AG09309 (cell line): Measurements from ENCODE around the gene SLF2.
"Not testable (repeated sequence)": the region's sequence is repeated elsewhere in the genome, so short reads cannot be mapped to it uniquely, and the experiment has no call there.

Experiments
- DNase-seq: peaks from one replicate; pipeline ENCODE4 v3.0.0-alpha.2; 2010; ENCODE audit warnings: low read depth
- H3K4me3 ChIP-seq: 2 replicates; pipeline ENCODE4 v1.5.1; 2011; ENCODE audit warnings: mild to moderate bottlenecking, low read depth, low read length, moderate library complexity; ENCODE audit not compliant: control insufficient read depth
- TF ChIP-seq, protein P1 (sequence below): IDR thresholded peaks from 2 replicates; pipeline ENCODE4 v1.5.1; 2011; ENCODE audit warnings: mild to moderate bottlenecking, low read depth, low read length, inconsistent platforms; ENCODE audit not compliant: insufficient read depth, control insufficient read depth; ENCODE audit errors: missing control alignments

Gene SLF2

DNA sequence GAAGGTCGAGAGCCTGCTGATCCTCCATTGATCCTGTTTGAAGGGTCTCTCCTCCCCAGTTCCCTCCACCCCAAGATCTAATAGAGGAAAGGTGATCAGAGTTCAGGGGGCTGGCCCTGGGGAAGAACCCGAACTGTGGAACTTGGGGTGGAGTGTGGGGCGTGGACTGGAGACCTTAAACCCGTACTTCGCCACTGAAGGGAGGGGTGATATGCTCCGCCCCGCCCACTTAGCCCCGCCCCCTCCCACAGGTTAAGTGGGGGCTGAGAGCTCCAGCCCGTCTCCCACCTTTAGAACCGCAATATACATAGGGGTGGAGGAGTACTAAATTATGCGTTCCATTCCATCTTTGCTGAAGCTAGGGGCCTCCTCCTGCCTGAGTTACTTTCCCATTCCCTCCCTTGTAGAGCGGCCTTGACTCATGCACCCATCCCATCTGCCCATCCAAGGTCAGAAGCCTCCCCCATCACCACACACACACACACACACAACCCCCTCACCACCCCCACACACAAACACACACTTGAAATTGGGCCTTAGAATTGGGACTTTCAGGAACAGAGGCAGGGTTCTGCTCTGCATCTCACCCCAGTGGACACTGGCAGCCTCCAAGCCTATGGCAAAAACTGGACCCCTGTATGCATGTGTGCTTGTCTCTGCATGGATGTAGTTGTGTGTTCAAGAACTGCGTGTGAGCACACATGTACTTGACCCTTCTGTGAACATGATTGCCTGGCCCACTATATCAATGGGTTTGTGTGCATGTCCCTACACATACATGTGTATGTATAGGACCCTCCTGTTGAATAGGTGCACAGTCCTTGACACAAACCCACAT, 57.5 kb downstream of the SLF2 start:
- DNase-seq = no peak
- TF ChIP-seq, protein P1, sequence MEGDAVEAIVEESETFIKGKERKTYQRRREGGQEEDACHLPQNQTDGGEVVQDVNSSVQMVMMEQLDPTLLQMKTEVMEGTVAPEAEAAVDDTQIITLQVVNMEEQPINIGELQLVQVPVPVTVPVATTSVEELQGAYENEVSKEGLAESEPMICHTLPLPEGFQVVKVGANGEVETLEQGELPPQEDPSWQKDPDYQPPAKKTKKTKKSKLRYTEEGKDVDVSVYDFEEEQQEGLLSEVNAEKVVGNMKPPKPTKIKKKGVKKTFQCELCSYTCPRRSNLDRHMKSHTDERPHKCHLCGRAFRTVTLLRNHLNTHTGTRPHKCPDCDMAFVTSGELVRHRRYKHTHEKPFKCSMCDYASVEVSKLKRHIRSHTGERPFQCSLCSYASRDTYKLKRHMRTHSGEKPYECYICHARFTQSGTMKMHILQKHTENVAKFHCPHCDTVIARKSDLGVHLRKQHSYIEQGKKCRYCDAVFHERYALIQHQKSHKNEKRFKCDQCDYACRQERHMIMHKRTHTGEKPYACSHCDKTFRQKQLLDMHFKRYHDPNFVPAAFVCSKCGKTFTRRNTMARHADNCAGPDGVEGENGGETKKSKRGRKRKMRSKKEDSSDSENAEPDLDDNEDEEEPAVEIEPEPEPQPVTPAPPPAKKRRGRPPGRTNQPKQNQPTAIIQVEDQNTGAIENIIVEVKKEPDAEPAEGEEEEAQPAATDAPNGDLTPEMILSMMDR = no peak
- no peak overlapping the region for H3K4me3 ChIP-seq

DNA sequence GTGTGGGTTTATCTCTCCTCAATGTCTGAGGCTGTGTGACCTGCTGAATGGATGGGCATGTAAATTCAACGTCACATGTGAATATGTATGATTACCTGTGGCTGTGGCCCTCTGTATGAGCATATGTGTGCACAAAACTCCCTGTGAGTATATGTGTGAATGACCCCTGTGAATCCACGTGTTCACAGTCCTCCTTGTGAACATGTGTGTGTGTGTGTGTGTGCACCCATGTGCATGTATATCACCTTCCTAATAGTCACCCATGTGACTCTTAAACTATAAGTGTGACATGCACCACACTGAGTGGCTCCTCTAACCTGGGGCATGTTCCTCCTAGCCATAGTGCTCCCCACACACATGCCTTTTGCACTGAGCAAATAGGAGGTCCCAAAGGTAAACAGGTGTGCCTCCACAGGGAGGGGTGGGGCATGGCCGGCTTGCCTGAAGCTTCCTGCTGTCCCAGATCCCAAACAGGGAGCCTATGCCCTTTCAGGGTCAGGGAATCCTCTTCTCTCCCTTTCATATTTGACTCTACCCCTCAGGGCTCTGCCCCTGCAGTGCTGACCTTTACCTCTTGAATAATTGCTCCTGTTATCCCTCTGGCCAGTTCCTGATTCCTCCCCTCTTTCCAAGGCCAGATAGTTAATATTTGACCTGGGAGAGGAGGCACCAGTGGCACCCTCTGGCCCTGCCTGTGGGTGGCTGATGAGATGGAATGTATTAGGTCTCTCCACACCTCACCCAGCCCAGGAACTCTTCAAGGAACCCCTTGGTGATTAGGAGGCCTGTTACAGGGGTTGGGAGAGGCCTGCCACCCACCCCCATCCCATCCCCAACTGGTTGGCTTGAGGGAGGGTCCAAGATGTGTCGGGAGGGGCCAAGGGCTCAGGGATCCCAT, 58.4 kb downstream of the SLF2 start:
- TF ChIP-seq, protein P1 = no peak
- H3K4me3 ChIP-seq = no peak overlapping the region
- DNase-seq = no peak

DNA sequence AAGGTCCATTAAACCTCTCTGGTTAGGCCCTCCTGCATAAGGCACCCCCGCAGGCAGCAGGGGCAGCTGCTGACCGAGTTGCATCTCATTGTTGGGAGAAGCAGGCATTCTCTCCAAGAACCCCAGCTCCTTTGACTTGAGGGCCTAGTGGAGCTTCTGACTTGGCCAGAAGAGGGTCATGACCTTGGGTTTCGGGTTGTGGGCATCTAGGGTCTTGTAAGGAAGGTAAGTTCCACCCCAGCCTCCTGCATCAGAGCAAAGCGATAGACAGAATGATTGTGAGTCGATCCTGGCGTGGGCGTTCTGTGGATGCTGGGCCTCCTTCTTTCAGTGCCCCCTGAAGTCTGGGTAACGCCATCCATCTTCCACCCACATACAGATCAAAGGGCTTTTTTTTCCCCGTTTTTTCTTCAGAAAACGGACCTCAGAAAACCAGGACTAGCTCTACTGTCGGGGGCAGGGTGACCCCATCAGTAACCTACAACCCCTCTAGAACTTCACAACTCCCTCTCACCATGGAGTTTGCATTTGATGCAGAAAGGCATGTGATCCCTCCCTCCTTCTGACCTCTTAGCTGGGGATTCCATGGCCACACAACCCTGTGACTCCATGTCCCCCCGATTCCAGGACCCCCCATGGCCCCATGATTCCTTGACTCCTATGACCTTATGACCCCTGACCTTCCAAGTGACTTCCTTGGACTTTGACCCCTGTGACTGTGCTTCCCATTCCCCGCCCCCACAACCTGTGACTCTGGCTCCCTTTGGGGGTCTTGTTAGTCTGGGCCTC, 59.5 kb downstream of the SLF2 start:
- TF ChIP-seq, protein P1 = no peak
- no peak overlapping the region for H3K4me3 ChIP-seq
- DNase-seq = no peak

DNA sequence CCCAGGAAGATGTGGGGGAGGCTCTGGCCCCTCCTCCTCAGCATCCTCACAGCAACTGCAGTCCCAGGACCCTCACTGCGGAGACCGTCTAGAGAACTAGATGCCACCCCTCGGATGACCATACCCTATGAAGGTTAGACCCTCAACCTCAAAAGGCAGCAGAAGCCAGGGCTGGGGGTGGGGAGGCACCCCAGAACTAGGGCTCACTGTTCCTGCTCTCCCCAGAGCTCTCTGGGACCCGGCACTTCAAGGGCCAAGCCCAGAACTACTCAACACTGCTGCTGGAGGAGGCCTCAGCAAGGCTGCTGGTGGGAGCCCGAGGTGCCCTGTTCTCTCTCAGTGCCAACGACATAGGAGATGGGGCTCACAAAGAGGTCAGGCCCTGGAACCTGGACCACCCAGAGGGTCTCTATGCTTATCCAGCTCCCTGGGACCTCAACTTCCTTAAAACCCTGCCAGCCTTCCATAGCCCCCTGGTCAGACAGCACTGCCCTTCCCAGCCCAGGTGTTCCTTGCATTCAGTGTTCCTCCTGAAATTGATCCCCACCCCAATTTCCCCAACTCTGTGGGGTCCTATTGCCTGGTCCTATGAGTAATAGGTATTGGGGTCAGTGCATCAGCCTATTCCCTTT, 60.3 kb downstream of the SLF2 start:
- no peak for DNase-seq
- no peak overlapping the region for H3K4me3 ChIP-seq
- TF ChIP-seq, protein P1 = no peak

DNA sequence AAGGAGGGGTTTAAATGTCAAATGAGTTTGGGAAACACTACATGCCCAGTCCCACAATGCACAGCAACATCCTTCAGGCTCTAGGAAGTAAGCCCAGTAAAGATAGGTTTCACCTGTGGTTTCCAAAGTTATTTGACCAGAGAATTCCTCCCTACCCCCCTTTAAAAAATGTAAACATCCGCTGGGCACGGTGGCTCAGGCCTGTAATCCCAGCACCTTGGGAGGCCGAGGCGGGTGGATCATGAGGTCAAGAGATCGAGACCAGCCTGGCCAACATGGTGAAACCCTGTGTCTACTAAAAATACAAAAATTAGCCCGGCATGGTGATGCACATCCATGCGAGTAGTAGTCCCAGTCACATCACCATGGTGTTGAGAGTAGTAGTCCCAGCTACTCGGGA, 62.6 kb downstream of the SLF2 start:
- DNase-seq, H3K4me3 ChIP-seq: not testable (repeated sequence)

DNA sequence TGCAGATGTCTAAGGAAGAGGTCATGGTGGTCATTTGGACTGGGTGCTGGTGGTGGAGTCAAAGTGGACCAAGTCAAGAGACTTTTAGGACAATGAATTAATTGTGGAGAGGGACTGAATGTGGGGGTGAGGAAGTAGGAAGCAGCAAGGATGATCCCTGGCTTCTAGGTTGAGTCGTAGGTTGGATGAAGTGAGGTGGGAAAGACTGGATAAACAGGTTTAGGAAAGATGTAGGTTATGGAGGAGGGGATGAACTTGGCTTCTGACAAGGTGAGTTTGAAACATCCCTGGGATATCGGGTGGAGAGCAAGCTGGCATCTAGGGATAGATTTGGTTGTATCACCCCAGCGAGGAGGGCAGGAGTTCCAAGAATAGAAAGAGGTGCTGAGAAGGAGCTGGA, 64.1 kb downstream of the SLF2 start:
- DNase-seq = no peak
- TF ChIP-seq, protein P1 = no peak

More for the DNA sequence above, 64.1 kb downstream of the SLF2 start:
- no peak overlapping the region for H3K4me3 ChIP-seq
